Liver (tissue), 9 donors: ENCODE data around the gene BTAF1. TPM values are rescaled to one million over a fixed set of nuclear protein-coding genes. Genes with fewer than 3 reads are reported as not detected.

Experiments used
- DNase-seq: peaks from one replicate; pipeline ENCODE4 v3.0.0-alpha.2; 2017; ENCODE audit warnings: low spot score
- H3K27ac ChIP-seq, 2 donors: one replicate each; pipeline ENCODE4 v1.7.0; 2013; ENCODE audit warnings: inconsistent platforms in 2 of 2, low read length in 2 of 2, control low read depth in 1 of 2, low read depth in 1 of 2, mild to moderate bottlenecking in 1 of 2
- H3K27me3 ChIP-seq, 4 donors: one replicate each; pipeline versions ENCODE4 v1.6.1 to v1.7.0; 2013; ENCODE audit warnings: low read length in 3 of 4, inconsistent platforms in 1 of 4, mild to moderate bottlenecking in 1 of 4, moderate library complexity in 1 of 4; ENCODE audit not compliant: control insufficient read depth in 4 of 4, insufficient read depth in 4 of 4
- H3K36me3 ChIP-seq, 4 donors: one replicate each; pipeline versions ENCODE4 v1.6.1 to v1.7.0; 2013; ENCODE audit warnings: low read length in 3 of 4, mild to moderate bottlenecking in 3 of 4, low read depth in 1 of 4, moderate library complexity in 1 of 4; ENCODE audit not compliant: control insufficient read depth in 4 of 4, insufficient read depth in 3 of 4
- H3K4me1 ChIP-seq, 4 donors: one replicate each; pipeline versions ENCODE4 v1.6.1 to v1.7.0; 2013; ENCODE audit warnings: low read length in 3 of 4, mild to moderate bottlenecking in 3 of 4, moderate library complexity in 1 of 4; ENCODE audit not compliant: control insufficient read depth in 4 of 4, insufficient read depth in 4 of 4
- H3K4me3 ChIP-seq, 3 donors: one replicate each; pipeline versions ENCODE4 v1.6.1 to v1.7.0; 2013; ENCODE audit warnings: low read length in 3 of 3, control low read depth in 1 of 3, low read depth in 1 of 3, mild to moderate bottlenecking in 1 of 3
- H3K9ac ChIP-seq, 2 donors: one replicate each; pipeline ENCODE4 v1.7.0; 2013; ENCODE audit warnings: low read length in 2 of 2, mild to moderate bottlenecking in 2 of 2, moderate library complexity in 2 of 2, control low read depth in 1 of 2, low read depth in 1 of 2
- H3K9me3 ChIP-seq, 4 donors: one replicate each; pipeline versions ENCODE4 v1.6.1 to v1.7.0; 2013; ENCODE audit warnings: low read length in 3 of 4; ENCODE audit not compliant: control insufficient read depth in 4 of 4
- FOXA1 ChIP-seq: IDR thresholded peaks from 2 replicates; pipeline ENCODE4 v1.6.1; 2016; ENCODE audit warnings: antibody characterized with exemption
- GABPA ChIP-seq, 2 donors: IDR thresholded peaks in 1 of 2; conservative IDR thresholded peaks in 1 of 2; 2 replicates each; pipeline ENCODE4 v1.6.1; 2016; ENCODE audit warnings: antibody characterized with exemption in 2 of 2, mild to moderate bottlenecking in 1 of 2, moderate library complexity in 1 of 2
- NR2F2 ChIP-seq: IDR thresholded peaks from 2 replicates; pipeline ENCODE4 v1.6.1; 2016; ENCODE audit warnings: antibody characterized with exemption
- RAD21 ChIP-seq, 2 donors: IDR thresholded peaks; 2 replicates each; pipeline ENCODE4 v1.6.1; 2016; ENCODE audit warnings: antibody characterized with exemption in 2 of 2, mild to moderate bottlenecking in 2 of 2
- RXRA ChIP-seq, 2 donors: IDR thresholded peaks; 2 replicates each; pipeline ENCODE4 v1.6.1; 2017 to 2018; ENCODE audit warnings: antibody characterized with exemption in 2 of 2, mild to moderate bottlenecking in 1 of 2
- SP1 ChIP-seq: IDR thresholded peaks from 2 replicates; pipeline ENCODE4 v1.6.1; 2018; ENCODE audit warnings: antibody characterized with exemption, mild to moderate bottlenecking
- TAF1 ChIP-seq: conservative IDR thresholded peaks from 2 replicates; pipeline ENCODE4 v1.6.1; 2016; ENCODE audit warnings: antibody characterized with exemption, mild to moderate bottlenecking
- YY1 ChIP-seq: IDR thresholded peaks from 2 replicates; pipeline ENCODE4 v1.6.1; 2016; ENCODE audit warnings: antibody characterized with exemption, mild to moderate bottlenecking
- WGBS: extraction: QIAGEN DNeasy Blood & Tissue Kit; methylation state at CpG from one replicate; pipeline ENCODE4 v1.1.7; 2013; 5-methylcytosine and 5-hydroxymethylcytosine counted together
- polyA plus RNA-seq, 2 donors: library from polyadenylated mRNA; stranded (reverse) in 1 of 2; unstranded in 1 of 2; fragments of 200-250 nt in 1 of 2; fragments of >200 nt in 1 of 2; fragmentation: Nextera tagmentation in 1 of 2; extraction: Ambion mirVana in 1 of 2; gene quantifications; one replicate each; pipeline versions ENCODE4 v1.2.1 to v1.2.3, GENCODE V29; 2013 to 2015
- total RNA-seq, 2 donors: library from RNA; depleted of rRNA; stranded (reverse); fragments of >200 nt; gene quantifications; one replicate each; pipeline ENCODE4 v1.2.3, GENCODE V29; 2014
- TF ChIP-seq, protein P1 (sequence below): IDR thresholded peaks from 2 replicates; pipeline ENCODE4 v1.6.1; 2016; ENCODE audit warnings: antibody characterized with exemption
- TF ChIP-seq, protein P2 (sequence below): IDR thresholded peaks from 2 replicates; pipeline ENCODE4 v1.6.1; 2016; ENCODE audit warnings: antibody characterized with exemption, mild to moderate bottlenecking
- TF ChIP-seq, protein P3 (sequence below): fragments of 150-350 bp; IDR thresholded peaks from 2 replicates; pipeline ENCODE4 v1.5.1; 2017; ENCODE audit warnings: improper control_type of control experiment, low read depth, low read length; ENCODE audit not compliant: missing input control
- TF ChIP-seq, protein P4 (sequence below): IDR thresholded peaks from 2 replicates; pipeline ENCODE4 v1.6.1; 2016; ENCODE audit warnings: antibody characterized with exemption
- TF ChIP-seq, protein P5 (sequence below): IDR thresholded peaks from 2 replicates; pipeline ENCODE4 v1.6.1; 2016; ENCODE audit warnings: antibody characterized with exemption
- donor health status: healthy.
- donor health status: healthy.
- donor health status: healthy.
- donor health status: healthy.
- donor health status: healthy.

Gene BTAF1
- total and polyA plus RNA-seq, 4 donors, result 5.9 to 49.6 (median 18.0) TPM

DNA sequence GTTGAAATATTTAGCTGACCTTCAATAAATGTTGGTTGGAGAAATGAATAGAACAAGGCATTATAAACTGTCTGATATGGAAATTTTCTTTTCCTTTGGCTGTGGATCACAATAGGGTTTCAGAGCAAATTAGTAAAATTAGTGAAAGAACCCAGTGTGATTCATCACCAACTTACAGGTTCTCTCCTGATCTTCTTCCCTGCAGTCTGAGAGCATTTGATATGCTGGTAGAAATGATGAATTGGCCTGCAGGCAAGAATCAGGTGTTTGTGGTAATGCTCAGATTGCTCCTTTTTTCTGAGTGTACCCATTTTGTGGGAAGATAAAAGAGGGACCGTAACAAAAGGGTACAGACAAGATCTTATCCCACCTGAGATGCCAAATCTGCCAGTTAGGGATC is 51.9 kb downstream of the BTAF1 start:
- 98% methylated on average over 1 of the region's 1 CpG for WGBS
- DNase-seq, result no peak
- H3K36me3 ChIP-seq, result peaks cover 0 to 15% (median 4%) of the 10 kb centered on the region in 4 donors
- no peaks in the 10 kb centered on the region for H3K27me3 ChIP-seq
- TF ChIP-seq SP1 (no peak), FOXA1 (no peak)
- no peaks in the 10 kb centered on the region for H3K9me3 ChIP-seq
- no peaks in the 10 kb centered on the region for H3K4me1 ChIP-seq
- H3K27ac ChIP-seq, result no peak overlapping the region
- H3K9ac ChIP-seq, result no peak overlapping the region
- H3K4me3 ChIP-seq, result no peak overlapping the region

DNA sequence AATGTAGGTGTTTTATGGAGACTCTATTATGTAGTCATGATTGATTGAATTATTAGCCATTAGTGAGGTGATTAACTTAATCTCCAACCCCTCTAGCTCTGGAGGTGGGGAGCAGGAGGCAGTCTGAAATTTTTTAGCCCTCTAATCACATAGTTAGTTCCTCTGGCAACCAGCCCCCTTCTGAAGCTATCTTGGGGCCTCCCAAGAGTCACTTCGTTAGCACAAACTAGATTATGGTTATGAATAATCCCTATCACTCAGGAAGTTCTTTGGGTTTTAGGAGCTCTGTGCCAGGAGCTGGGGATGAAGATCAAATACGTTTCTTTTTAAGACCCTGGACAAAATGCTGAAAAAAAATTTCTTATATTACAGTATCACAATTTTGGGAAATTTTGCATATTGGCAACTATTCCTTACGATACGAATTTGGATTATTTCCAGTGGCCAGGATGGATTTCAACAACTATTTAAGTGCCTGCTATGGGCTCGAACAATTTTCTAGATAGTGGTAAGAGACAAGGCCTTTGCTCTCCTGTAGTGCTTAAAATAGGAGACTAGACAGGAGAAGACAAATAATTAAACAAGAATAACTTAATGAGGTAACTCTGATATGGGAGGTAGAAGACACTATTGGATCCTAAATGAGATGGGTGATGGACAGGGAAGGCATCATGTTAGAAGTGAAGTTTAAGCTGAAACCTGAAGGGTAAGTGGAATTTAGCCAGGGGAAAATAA is 52.9 kb downstream of the BTAF1 start:
- H3K4me3 ChIP-seq, result no peak overlapping the region
- no peaks in the 10 kb centered on the region for H3K27me3 ChIP-seq
- no peak overlapping the region for H3K9ac ChIP-seq
- no peak for TF ChIP-seq RXRA (IDR thresholded peaks at IDR 0.05)
- TF ChIP-seq YY1, result no peak
- TF ChIP-seq, protein P1, sequence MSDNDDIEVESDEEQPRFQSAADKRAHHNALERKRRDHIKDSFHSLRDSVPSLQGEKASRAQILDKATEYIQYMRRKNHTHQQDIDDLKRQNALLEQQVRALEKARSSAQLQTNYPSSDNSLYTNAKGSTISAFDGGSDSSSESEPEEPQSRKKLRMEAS, result no peak
- TF ChIP-seq, protein P2, sequence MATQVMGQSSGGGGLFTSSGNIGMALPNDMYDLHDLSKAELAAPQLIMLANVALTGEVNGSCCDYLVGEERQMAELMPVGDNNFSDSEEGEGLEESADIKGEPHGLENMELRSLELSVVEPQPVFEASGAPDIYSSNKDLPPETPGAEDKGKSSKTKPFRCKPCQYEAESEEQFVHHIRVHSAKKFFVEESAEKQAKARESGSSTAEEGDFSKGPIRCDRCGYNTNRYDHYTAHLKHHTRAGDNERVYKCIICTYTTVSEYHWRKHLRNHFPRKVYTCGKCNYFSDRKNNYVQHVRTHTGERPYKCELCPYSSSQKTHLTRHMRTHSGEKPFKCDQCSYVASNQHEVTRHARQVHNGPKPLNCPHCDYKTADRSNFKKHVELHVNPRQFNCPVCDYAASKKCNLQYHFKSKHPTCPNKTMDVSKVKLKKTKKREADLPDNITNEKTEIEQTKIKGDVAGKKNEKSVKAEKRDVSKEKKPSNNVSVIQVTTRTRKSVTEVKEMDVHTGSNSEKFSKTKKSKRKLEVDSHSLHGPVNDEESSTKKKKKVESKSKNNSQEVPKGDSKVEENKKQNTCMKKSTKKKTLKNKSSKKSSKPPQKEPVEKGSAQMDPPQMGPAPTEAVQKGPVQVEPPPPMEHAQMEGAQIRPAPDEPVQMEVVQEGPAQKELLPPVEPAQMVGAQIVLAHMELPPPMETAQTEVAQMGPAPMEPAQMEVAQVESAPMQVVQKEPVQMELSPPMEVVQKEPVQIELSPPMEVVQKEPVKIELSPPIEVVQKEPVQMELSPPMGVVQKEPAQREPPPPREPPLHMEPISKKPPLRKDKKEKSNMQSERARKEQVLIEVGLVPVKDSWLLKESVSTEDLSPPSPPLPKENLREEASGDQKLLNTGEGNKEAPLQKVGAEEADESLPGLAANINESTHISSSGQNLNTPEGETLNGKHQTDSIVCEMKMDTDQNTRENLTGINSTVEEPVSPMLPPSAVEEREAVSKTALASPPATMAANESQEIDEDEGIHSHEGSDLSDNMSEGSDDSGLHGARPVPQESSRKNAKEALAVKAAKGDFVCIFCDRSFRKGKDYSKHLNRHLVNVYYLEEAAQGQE, result no peak
- TF ChIP-seq, protein P3, sequence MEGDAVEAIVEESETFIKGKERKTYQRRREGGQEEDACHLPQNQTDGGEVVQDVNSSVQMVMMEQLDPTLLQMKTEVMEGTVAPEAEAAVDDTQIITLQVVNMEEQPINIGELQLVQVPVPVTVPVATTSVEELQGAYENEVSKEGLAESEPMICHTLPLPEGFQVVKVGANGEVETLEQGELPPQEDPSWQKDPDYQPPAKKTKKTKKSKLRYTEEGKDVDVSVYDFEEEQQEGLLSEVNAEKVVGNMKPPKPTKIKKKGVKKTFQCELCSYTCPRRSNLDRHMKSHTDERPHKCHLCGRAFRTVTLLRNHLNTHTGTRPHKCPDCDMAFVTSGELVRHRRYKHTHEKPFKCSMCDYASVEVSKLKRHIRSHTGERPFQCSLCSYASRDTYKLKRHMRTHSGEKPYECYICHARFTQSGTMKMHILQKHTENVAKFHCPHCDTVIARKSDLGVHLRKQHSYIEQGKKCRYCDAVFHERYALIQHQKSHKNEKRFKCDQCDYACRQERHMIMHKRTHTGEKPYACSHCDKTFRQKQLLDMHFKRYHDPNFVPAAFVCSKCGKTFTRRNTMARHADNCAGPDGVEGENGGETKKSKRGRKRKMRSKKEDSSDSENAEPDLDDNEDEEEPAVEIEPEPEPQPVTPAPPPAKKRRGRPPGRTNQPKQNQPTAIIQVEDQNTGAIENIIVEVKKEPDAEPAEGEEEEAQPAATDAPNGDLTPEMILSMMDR, result no peak
- TF ChIP-seq GABPA (IDR thresholded peaks at IDR 0.05 in 1 of 2, conservative IDR thresholded peaks at IDR 0.05 in 1 of 2), result no peak
- TF ChIP-seq, protein P4, sequence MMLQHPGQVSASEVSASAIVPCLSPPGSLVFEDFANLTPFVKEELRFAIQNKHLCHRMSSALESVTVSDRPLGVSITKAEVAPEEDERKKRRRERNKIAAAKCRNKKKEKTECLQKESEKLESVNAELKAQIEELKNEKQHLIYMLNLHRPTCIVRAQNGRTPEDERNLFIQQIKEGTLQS, result no peak
- no peak for TF ChIP-seq RAD21 (IDR thresholded peaks at IDR 0.05)
- TF ChIP-seq, protein P5, sequence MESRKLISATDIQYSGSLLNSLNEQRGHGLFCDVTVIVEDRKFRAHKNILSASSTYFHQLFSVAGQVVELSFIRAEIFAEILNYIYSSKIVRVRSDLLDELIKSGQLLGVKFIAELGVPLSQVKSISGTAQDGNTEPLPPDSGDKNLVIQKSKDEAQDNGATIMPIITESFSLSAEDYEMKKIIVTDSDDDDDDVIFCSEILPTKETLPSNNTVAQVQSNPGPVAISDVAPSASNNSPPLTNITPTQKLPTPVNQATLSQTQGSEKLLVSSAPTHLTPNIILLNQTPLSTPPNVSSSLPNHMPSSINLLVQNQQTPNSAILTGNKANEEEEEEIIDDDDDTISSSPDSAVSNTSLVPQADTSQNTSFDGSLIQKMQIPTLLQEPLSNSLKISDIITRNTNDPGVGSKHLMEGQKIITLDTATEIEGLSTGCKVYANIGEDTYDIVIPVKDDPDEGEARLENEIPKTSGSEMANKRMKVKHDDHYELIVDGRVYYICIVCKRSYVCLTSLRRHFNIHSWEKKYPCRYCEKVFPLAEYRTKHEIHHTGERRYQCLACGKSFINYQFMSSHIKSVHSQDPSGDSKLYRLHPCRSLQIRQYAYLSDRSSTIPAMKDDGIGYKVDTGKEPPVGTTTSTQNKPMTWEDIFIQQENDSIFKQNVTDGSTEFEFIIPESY, result no peak
- TF ChIP-seq NR2F2, result no peak
- no peak for TF ChIP-seq TAF1
- H3K36me3 ChIP-seq, result peaks cover 0 to 20% (median 6%) of the 10 kb centered on the region in 4 donors
- H3K27ac ChIP-seq, result no peak overlapping the region
- no peaks in the 10 kb centered on the region for H3K4me1 ChIP-seq
- DNase-seq, result no peak
- no peaks in the 10 kb centered on the region for H3K9me3 ChIP-seq
- WGBS, result 89% methylated on average over 5 of the region's 5 CpGs
